A673 (cell line): ENCODE results near the gene PUDP. TPM values are rescaled to one million over a fixed set of nuclear protein-coding genes. Genes with fewer than 3 reads are reported as not detected.

Source experiments
- BruUV-seq: library from RNA; stranded (reverse); fragments of 400-500 nt; replicated peaks from 2 replicates; lab custom pipeline; 2021; lab: Mats Ljungman, UMichigan
- CTCF ChIA-PET: fragments of 300-600 bp; sonication (Branson Sonifier 250); formaldehyde crosslinking; loops from one replicate; lab custom pipeline; 2022; ENCODE audit warnings: antibody characterized with exemption; lab: Charles Lee
- POLR2A ChIA-PET: fragments of 300-600 bp; sonication (Branson Sonifier 250); formaldehyde crosslinking; loops from one replicate; lab custom pipeline; 2022; ENCODE audit warnings: antibody characterized with exemption; ENCODE audit not compliant: low non-redundant PET; lab: Charles Lee
- DNase-seq: peaks from one replicate; pipeline ENCODE4 v3.0.0-alpha.2; 2015; ENCODE audit warnings: low spot score
- H3K27ac ChIP-seq: fragments of 200-600 bp; sonication (generic); 2 replicates; pipeline ENCODE4 v1.5.1; 2016; ENCODE audit warnings: mixed run types, low read depth, mild to moderate bottlenecking, mixed read lengths, antibody characterized with exemption, low read length; ENCODE audit not compliant: poor library complexity, severe bottlenecking
- H3K27me3 ChIP-seq: fragments of 200-600 bp; sonication (generic); replicated peaks from 2 replicates; pipeline ENCODE4 v1.6.1; 2017; ENCODE audit warnings: mixed run types, low read depth, mild to moderate bottlenecking, mixed read lengths, antibody characterized with exemption, low read length; ENCODE audit not compliant: insufficient read depth, poor library complexity
- H3K36me3 ChIP-seq: fragments of 200-600 bp; sonication (generic); 2 replicates; pipeline ENCODE4 v1.6.1; 2016; ENCODE audit warnings: mixed run types, mild to moderate bottlenecking, mixed read lengths, antibody characterized with exemption, low read length; ENCODE audit not compliant: insufficient read depth, poor library complexity, severe bottlenecking
- H3K4me1 ChIP-seq: fragments of 200-600 bp; sonication (generic); 2 replicates; pipeline ENCODE4 v1.6.1; 2017; ENCODE audit warnings: mixed run types, mild to moderate bottlenecking, mixed read lengths, antibody characterized with exemption, low read length; ENCODE audit not compliant: insufficient read depth, poor library complexity, severe bottlenecking
- H3K4me3 ChIP-seq: fragments of 200-600 bp; sonication (generic); 2 replicates; pipeline ENCODE4 v1.5.1; 2016; ENCODE audit warnings: low read depth, mixed run types, mild to moderate bottlenecking, mixed read lengths, low read length; ENCODE audit not compliant: poor library complexity, severe bottlenecking
- H3K9me3 ChIP-seq: fragments of 200-600 bp; sonication (generic); 2 replicates; pipeline ENCODE4 v1.6.1; 2016; ENCODE audit warnings: mixed run types, low read depth, mild to moderate bottlenecking, mixed read lengths, antibody characterized with exemption, low read length; ENCODE audit not compliant: poor library complexity, severe bottlenecking
- EZH2 ChIP-seq: fragments of 200-600 bp; sonication (generic); IDR thresholded peaks from 2 replicates; pipeline ENCODE4 v1.6.1; 2017; ENCODE audit warnings: borderline replicate concordance, low read depth, mild to moderate bottlenecking, mixed read lengths, antibody characterized with exemption, low read length; ENCODE audit not compliant: poor library complexity, severe bottlenecking
- intact Hi-C: fragments of 100-400 bp; cut with micrococcal nuclease; formaldehyde crosslinking; loops from one replicate; pipeline ENCODE4 v1.10.0; 2022; ENCODE audit not compliant: unreplicated experiment
- total RNA-seq: library from RNA; stranded (reverse); gene quantifications from 2 replicates; pipeline ENCODE4 v1.2.3, GENCODE V29; 2021
- TF ChIP-seq, protein P1 (sequence below): fragments of 300-800, 200-600 bp; sonication (generic); conservative IDR thresholded peaks from 2 replicates; pipeline ENCODE4 v1.5.1; 2017; ENCODE audit warnings: low read depth, mild to moderate bottlenecking, antibody characterized with exemption, low read length, moderate library complexity, mixed read lengths

The PUDP gene
- total RNA-seq, 1 experiment from 2014 or later: 17.6 TPM

- Histone ChIP-seq H3K36me3 (no peaks in the 10 kb centered on the region), H3K9me3 (no peaks in the 10 kb centered on the region), H3K4me3 (no peak overlapping the region), H3K27ac (no peak overlapping the region), H3K4me1 (no peaks in the 10 kb centered on the region), H3K27me3 (no peaks in the 10 kb centered on the region)
- BruUV-seq: no TSS peak
- TF ChIP-seq EZH2: no peak
- TF ChIP-seq, protein P1, sequence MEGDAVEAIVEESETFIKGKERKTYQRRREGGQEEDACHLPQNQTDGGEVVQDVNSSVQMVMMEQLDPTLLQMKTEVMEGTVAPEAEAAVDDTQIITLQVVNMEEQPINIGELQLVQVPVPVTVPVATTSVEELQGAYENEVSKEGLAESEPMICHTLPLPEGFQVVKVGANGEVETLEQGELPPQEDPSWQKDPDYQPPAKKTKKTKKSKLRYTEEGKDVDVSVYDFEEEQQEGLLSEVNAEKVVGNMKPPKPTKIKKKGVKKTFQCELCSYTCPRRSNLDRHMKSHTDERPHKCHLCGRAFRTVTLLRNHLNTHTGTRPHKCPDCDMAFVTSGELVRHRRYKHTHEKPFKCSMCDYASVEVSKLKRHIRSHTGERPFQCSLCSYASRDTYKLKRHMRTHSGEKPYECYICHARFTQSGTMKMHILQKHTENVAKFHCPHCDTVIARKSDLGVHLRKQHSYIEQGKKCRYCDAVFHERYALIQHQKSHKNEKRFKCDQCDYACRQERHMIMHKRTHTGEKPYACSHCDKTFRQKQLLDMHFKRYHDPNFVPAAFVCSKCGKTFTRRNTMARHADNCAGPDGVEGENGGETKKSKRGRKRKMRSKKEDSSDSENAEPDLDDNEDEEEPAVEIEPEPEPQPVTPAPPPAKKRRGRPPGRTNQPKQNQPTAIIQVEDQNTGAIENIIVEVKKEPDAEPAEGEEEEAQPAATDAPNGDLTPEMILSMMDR: no peak
- intact Hi-C loops: no loop called here
- CTCF ChIA-PET: no interaction called here
- peak; percentile 60 for DNase-seq
- POLR2A ChIA-PET: no interaction called here
These were observed 64.2 kb downstream of the PUDP start for GRCh38 chrX:7083468-7084396.

DNA sequence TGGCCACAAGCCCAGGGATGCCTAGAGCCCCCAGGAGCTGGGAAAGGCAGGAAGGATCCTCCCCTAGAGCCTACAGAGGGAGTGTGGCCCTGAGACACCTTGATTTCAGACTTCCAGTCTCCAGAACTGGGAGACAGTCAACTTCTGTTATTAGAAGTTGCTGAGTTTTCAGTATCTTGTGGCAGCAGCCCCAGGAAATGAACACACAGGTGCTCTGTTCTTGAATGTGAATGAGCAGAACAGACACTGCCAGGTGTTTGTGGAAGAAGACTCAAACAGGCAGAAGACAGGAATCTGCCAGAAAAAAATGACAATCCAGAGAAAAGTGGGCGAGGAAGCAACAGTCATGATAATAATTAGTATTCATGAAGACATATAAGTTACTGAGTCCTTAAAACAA, 64.9 kb downstream of the PUDP start:
- Histone ChIP-seq H3K27ac (no peak overlapping the region), H3K27me3 (no peaks in the 10 kb centered on the region), H3K4me1 (no peaks in the 10 kb centered on the region), H3K36me3 (no peaks in the 10 kb centered on the region), H3K9me3 (no peaks in the 10 kb centered on the region), H3K4me3 (no peak overlapping the region)
- no peak for TF ChIP-seq EZH2
- TF ChIP-seq, protein P1: no peak
- ChIA-PET CTCF (no interaction called here), POLR2A (no interaction called here)
- DNase-seq: no peak
- intact Hi-C loops: no loop called here
- no TSS peak for BruUV-seq

GRCh38 chrX:7082556-7082955, 65.4 kb downstream of the PUDP start:
- Histone ChIP-seq H3K9me3 (no peaks in the 10 kb centered on the region), H3K4me3 (no peak overlapping the region), H3K36me3 (no peaks in the 10 kb centered on the region), H3K27me3 (no peaks in the 10 kb centered on the region), H3K27ac (no peak overlapping the region), H3K4me1 (no peaks in the 10 kb centered on the region)
- intact Hi-C loops: no loop called here
- ChIA-PET CTCF (no interaction called here), POLR2A (no interaction called here)
- DNase-seq: no peak
- no TSS peak for BruUV-seq
- no peak for TF ChIP-seq EZH2
- TF ChIP-seq, protein P1: no peak
